ENCODE measurements around the gene LCN12.
A peak's percentile ranks its signal among the peaks of the same experiment; 100 is the strongest.

The LCN12 gene

GRCh38 chr9:136926154-136926704, 25.8 kb upstream of the LCN12 start:
- no peak for DNase-seq (ENCODE audit: low read depth, low spot score)

DNA sequence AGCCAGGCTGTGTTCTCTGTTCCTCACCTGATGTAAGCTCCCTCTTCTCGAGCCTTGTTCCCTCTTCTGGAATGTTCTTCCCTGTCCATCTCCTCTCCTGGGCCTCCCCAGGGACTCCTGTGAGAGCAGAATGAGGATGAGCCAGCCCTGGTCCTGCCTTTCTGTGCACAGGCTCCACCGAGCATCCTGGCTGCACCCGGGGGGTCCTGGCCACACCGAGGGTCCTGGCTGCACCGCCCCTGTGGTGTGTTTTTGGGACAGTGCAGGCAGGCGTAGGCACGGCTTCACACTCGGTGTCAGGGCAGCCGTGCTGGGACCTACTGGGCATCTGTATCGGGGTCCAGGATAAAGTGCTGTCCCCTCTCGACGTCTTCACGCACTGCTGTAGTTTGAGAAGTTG, 25.3 kb upstream of the LCN12 start:
- no peak overlapping the region for H3K27ac ChIP-seq
- DNase-seq (ENCODE audit: low read depth, low spot score) = no peak

More at GRCh38 chr9:136926154-136926704, 25.8 kb upstream of the LCN12 start:
- H3K27ac ChIP-seq = no peak overlapping the region

- no peak overlapping the region for H3K27ac ChIP-seq
- no peak for DNase-seq (ENCODE audit: low read depth, low spot score)
Measured at GRCh38 chr9:136927343-136928271, 24.5 kb upstream of the LCN12 start.

DNA sequence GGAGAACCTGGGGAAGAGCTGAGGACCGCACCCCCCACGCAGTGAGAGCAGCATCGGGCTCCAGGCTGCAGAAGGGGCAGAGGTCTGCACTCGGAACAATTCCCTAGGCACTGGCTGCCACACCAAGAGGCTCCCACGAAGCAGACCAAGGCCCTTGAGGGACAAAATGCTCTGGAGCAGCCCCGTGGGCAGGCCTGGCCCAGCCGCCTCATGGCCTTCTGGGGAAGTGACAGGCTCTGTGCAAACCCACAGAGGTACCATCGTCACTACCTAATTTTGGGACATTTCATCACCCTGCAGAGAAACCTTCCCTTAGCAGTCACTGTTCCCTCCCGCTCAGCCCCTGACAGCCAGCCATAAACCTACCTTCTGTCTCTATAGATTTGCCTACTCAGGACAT, 23.5 kb upstream of the LCN12 start:
- DNase-seq (ENCODE audit: low read depth, low spot score) = no peak
- no peak overlapping the region for H3K27ac ChIP-seq

- no peak for DNase-seq (ENCODE audit: low read depth, low spot score)
- no peak overlapping the region for H3K27ac ChIP-seq
Measured at GRCh38 chr9:136930014-136930413, 22.1 kb upstream of the LCN12 start.

DNA sequence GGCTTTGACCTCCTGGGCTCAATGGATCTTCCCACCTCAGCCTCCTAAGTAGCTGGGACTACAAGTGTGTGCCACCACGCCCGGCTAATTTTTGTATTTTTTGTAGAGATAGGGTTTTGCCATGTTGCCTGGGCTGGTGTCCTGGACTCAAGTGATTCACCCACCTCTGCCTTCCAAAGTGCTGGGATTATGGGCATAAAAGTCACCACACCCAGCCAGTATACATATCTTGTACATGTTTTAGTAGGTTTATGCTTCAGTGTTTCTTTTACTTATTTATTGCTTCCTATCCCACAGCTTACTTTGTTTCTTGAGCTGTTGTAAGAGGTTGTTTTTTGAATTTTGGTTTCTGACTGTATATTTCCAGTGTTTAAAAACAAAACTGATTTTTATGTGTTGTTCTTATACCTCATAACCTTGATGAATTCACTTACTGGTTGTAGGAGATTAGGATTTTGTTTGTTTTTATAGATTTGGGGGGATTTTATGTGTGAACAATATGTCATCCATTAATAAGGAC, 20.4 kb upstream of the LCN12 start:
- no peak for DNase-seq (ENCODE audit: low read depth, low spot score)
- H3K27ac ChIP-seq = no peak overlapping the region

DNA sequence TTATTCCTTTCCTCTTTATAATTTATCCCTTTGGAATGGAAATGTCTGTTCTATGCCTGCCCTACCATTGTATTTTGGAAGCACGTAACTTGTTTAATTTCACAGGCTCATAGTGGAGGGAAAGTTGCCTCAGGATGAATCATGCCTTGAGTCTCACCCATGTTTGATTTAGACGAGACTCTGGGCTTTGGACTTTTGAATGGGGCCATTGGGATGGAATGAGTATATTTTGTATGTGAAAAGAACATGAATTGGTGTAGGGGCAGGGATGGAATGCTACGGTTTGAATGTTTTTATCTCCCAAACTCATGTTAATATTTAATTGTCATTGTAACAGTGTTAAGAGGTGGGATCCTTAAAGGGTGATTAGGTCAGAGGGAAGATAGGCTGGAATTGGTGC, 17.8 kb upstream of the LCN12 start:
- DNase-seq (ENCODE audit: low read depth, low spot score) = no peak

GRCh38 chr9:136935651-136936050, 16.4 kb upstream of the LCN12 start:
- no peak for DNase-seq (ENCODE audit: low read depth, low spot score)

More for the DNA sequence above, 17.8 kb upstream of the LCN12 start:
- no peak overlapping the region for H3K27ac ChIP-seq

GRCh38 chr9:136936645-136937170, 15.4 kb upstream of the LCN12 start:
- DNase-seq (ENCODE audit: low read depth, low spot score) = no peak
- H3K27ac ChIP-seq = no peak overlapping the region

More at GRCh38 chr9:136935651-136936050, 16.4 kb upstream of the LCN12 start:
- H3K27ac ChIP-seq = no peak overlapping the region

GRCh38 chr9:136937186-136938001, 14.7 kb upstream of the LCN12 start:
- no peak for DNase-seq (ENCODE audit: low read depth, low spot score)
- H3K27ac ChIP-seq = no peak overlapping the region

DNA sequence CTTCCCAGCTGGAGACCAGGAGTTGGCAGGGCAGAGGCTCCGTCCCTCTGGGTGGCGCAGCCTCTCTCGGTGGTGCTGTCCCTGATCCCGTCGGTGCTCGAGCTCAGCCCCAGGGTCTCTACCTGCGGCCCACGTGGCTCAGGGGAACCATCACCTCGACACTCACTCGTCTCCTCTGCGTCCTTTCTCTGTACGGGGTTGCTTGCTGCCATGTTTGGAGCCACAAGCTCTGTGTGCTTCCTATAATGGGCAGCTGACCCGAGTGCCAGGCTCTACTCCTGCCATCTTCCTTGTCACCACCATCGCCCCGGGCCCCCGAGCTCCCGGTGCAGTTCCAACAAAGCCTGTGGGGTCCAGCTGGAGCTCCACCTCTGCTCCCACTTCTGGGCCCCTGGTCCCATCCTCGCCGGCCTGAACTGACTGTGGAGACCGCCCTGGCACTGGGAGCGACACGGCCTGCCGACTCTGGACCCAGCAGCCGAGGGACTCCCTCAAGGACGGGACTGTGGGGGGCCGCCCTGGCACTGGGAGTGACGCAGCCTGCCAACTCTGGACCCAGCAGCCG, 12.6 kb upstream of the LCN12 start:
- DNase-seq (ENCODE audit: low read depth, low spot score) = no peak
- H3K27ac ChIP-seq = no peak overlapping the region

GRCh38 chr9:136939996-136940525, 12.0 kb upstream of the LCN12 start:
- H3K27ac ChIP-seq = no peak overlapping the region
- DNase-seq (ENCODE audit: low read depth, low spot score) = no peak

DNA sequence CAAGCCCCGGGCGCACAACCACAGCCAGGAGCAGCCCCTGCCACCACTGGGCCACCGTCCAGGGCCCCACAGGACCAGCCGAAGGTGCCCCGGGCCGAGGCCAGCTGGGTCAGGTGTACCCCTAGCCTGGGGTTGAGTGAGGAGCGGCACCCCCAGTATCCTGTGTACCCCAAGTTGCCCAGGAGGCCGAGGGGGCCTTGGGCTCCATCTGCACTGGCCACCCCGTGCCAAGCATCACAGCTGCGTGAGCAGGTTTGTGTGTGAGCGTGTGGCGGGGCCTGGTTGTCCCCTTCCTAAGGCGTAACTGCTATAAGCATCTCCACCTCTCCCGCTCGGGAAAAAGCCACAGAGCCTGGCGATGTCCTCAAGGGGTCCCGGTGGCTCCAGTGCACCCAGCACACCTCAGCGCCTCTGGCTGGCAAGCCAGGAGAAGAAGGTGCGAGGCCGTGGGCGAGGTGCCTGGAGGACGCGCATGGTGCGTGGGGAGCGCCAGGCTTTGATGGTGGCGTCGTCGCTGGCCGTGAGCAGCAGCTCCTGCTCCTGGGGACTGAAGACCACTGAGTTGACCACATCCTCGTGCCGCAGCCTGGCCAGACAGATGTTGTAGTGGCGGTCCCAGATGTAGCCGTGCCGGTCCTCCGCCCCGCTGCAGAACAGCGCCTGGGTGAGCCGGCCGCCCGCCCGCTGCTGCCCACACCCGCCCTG, 11.4 kb upstream of the LCN12 start:
- no peak overlapping the region for H3K27ac ChIP-seq
- DNase-seq (ENCODE audit: low read depth, low spot score) = no peak

DNA sequence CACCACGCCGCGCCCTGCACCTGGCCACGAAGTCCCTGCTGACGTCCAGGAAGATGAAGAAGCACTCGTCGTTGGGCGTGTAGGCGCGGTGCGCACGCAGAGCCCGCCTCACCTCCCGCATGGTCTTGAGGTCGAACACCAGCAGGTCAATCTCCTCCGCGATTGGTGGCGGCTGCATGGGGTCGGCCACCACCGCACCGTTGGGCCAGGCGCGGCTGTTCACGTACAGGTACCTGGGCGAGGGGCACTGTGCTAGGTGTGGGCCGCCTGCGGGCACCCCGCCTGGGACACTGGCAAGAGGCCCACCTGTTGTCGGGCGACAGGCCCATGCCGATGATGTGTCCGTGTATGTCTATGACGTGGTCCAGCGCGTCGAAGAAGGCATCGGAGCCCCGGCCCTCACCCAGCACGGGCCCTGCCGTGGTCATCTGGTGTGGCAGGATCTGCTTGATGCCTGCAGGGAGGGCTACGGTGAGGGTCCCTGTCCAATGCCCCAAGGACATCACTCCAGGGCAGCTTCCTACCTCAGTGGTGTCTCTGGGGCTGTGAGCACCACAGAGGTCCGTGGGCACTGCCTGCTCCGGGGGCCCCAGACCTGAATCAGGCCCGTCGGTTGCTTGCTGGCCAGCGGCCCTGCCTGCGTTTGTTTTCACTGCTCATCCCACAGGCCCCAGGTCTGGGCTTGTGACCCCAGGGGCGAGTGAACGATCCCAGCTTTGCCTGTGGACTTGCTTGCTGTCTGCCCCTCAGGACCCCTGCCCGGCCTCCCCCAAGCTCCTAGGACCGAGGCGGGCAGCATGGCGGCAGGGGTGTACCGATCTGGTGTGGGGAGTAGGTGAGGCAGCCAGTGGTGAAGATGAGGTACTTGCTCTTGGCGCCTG, 10.6 kb upstream of the LCN12 start:
- no peak overlapping the region for H3K27ac ChIP-seq
- DNase-seq (ENCODE audit: low read depth, low spot score) = no peak

GRCh38 chr9:136942112-136942880, 9.8 kb upstream of the LCN12 start:
- no peak overlapping the region for H3K27ac ChIP-seq
- DNase-seq (ENCODE audit: low read depth, low spot score) = no peak

- H3K27ac ChIP-seq = no peak overlapping the region
- no peak for DNase-seq (ENCODE audit: low read depth, low spot score)
Measured at GRCh38 chr9:136942881-136943230, 9.2 kb upstream of the LCN12 start.

DNA sequence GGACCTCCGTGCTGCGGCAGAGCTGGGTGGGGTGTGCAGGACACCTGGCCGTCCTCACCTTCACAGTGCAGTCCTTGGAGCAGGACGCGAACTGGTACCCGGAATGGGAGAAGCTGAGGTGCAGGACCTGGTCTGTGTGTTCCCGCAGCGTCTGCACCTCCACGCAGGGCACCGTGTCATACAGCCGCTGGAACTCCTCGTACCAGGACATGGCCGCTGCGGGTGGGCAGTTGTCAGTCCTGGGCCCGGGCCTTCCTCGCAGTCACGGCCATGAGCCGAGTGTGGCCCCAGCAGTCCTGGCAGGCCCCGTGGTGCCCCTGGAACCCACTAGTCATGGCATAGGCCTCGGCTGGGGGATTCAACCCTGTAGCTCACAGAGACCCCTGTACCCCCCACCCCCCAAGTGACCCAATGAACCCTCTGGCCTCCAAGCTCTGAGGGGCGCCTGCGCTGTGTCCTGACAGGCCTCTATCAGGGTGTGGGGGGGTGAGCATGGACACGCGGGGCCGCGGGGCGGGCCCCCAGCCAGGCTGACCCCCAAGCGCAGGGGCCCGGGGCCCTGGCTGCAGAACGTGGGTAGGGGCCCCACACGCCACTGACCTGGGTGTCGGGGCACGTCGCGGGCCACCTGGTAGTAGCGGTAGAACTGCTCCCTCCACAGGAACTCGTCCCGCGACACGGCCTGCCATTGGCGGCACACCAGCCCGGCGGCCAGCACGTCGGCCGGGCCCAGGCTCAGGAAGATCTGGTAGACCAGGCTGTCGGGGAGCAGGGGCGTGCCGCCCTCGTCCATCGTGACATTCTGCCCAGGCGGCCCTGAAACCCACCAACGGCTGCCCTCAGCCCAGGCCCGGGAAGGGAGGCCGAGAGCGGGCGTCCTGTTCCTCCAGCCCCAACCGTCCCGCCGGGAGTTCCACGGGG, 8.5 kb upstream of the LCN12 start:
- H3K27ac ChIP-seq = peak overlapping the region; percentile 77
- DNase-seq (ENCODE audit: low read depth, low spot score) = no peak
